HEK293 (cell line): Measurements from ENCODE around the gene TBC1D8.

ENCODE experiments used
- CTCF ChIA-PET: fragments of 350-600 bp; formaldehyde crosslinking; extraction: SDS; loops from one replicate; lab custom pipeline; 2021; ENCODE audit warnings: antibody characterized with exemption; lab: Yijun Ruan, JAX
- POLR2A ChIA-PET: fragments of 300-600 bp; formaldehyde crosslinking; extraction: SDS; loops from one replicate; lab custom pipeline; 2020; ENCODE audit warnings: antibody characterized with exemption, inconsistent platforms; lab: Yijun Ruan, JAX
- H3K27ac ChIP-seq: fragments of 200-500 bp; sonication (Bioruptor generic); 2 replicates; pipeline ENCODE4 v1.5.1; 2014; ENCODE audit warnings: low read depth, low read length, control low read depth, inconsistent platforms; ENCODE audit errors: extremely low read depth
- H3K36me3 ChIP-seq, 2 experiments: fragments of 200-500 bp in 1 of 2; sonication (Bioruptor generic) in 1 of 2; 1 replicate in 1 of 2; 2 replicates in 1 of 2; pipeline ENCODE4 v1.5.1; 2014 to 2017; ENCODE audit warnings: inconsistent platforms in 2 of 2, low read length in 2 of 2; ENCODE audit not compliant: control insufficient read depth in 2 of 2, insufficient read depth in 1 of 2
- H3K4me1 ChIP-seq: fragments of 200-500 bp; sonication (Bioruptor generic); 2 replicates; pipeline ENCODE4 v1.5.1; 2014; ENCODE audit warnings: mild to moderate bottlenecking, low read length, inconsistent platforms; ENCODE audit not compliant: control insufficient read depth, insufficient read depth
- H3K4me3 ChIP-seq: 2 replicates; pipeline ENCODE4 v1.5.1; 2011; ENCODE audit warnings: low read depth, mild to moderate bottlenecking, control low read depth, low read length, moderate library complexity
- H3K9me3 ChIP-seq: fragments of 200-500 bp; sonication (Bioruptor generic); 2 replicates; pipeline ENCODE4 v1.5.1; 2014; ENCODE audit warnings: low read depth, low read length, inconsistent platforms; ENCODE audit not compliant: control insufficient read depth, insufficient read depth
- MYNN ChIP-seq: fragments of 450-650 bp; formaldehyde crosslinking; IDR thresholded peaks from 2 replicates; pipeline ENCODE4 v1.5.1; 2016; ENCODE audit warnings: missing biosample characterization, missing genetic modification characterization, borderline replicate concordance
- MZF1 ChIP-seq: fragments of 450-650 bp; formaldehyde crosslinking; IDR thresholded peaks from 2 replicates; pipeline ENCODE4 v1.5.1; 2017; ENCODE audit warnings: missing biosample characterization, missing genetic modification characterization, borderline replicate concordance
- PRDM6 ChIP-seq: fragments of 450-650 bp; formaldehyde crosslinking; IDR thresholded peaks from 2 replicates; pipeline ENCODE4 v1.5.1; 2017; ENCODE audit warnings: missing biosample characterization, missing genetic modification characterization
- SP3 ChIP-seq: fragments of 450-650 bp; formaldehyde crosslinking; IDR thresholded peaks from 2 replicates; pipeline ENCODE4 v1.5.1; 2016; ENCODE audit warnings: missing biosample characterization, missing genetic modification characterization
- WT1 ChIP-seq: fragments of 450-650 bp; formaldehyde crosslinking; IDR thresholded peaks from 2 replicates; pipeline ENCODE4 v1.5.1; 2016; ENCODE audit warnings: missing biosample characterization, missing genetic modification characterization
- ZBTB21 ChIP-seq: fragments of 450-650 bp; formaldehyde crosslinking; IDR thresholded peaks from 2 replicates; pipeline ENCODE4 v1.5.1; 2017; ENCODE audit warnings: missing biosample characterization, missing genetic modification characterization
- ZBTB44 ChIP-seq: fragments of 450-650 bp; IDR thresholded peaks from 2 replicates; pipeline ENCODE4 v1.5.1; 2018; ENCODE audit warnings: missing biosample characterization, mild to moderate bottlenecking, missing genetic modification characterization
- ZNF114 ChIP-seq: fragments of 450-650 bp; formaldehyde crosslinking; IDR thresholded peaks from 2 replicates; pipeline ENCODE4 v1.5.0; 2017; ENCODE audit warnings: missing biosample characterization, missing genetic modification characterization
- ZNF157 ChIP-seq: fragments of 450-650 bp; formaldehyde crosslinking; IDR thresholded peaks from 2 replicates; pipeline ENCODE4 v1.5.1; 2016; ENCODE audit warnings: missing biosample characterization, missing genetic modification characterization
- ZNF202 ChIP-seq: fragments of 450-650 bp; formaldehyde crosslinking; IDR thresholded peaks from 2 replicates; pipeline ENCODE4 v1.5.1; 2016; ENCODE audit warnings: missing biosample characterization, missing genetic modification characterization, borderline replicate concordance
- ZNF211 ChIP-seq: fragments of 450-650 bp; formaldehyde crosslinking; IDR thresholded peaks from 2 replicates; pipeline ENCODE4 v1.5.1; 2016; ENCODE audit warnings: low read depth, missing biosample characterization, missing genetic modification characterization
- ZNF335 ChIP-seq: fragments of 450-650 bp; formaldehyde crosslinking; conservative IDR thresholded peaks from 2 replicates; pipeline ENCODE4 v1.5.1; 2016; ENCODE audit warnings: missing biosample characterization, missing genetic modification characterization
- ZNF37A ChIP-seq: fragments of 450-650 bp; IDR thresholded peaks from 2 replicates; pipeline ENCODE4 v1.5.1; 2018; ENCODE audit warnings: missing biosample characterization, missing genetic modification characterization
- ZNF501 ChIP-seq: fragments of 450-650 bp; formaldehyde crosslinking; IDR thresholded peaks from 2 replicates; pipeline ENCODE4 v1.5.1; 2016; ENCODE audit warnings: missing biosample characterization, missing genetic modification characterization
- ZNF555 ChIP-seq: fragments of 450-650 bp; formaldehyde crosslinking; conservative IDR thresholded peaks from 2 replicates; pipeline ENCODE4 v1.5.1; 2017; ENCODE audit warnings: missing biosample characterization, mild to moderate bottlenecking, missing genetic modification characterization, inconsistent platforms
- ZNF626 ChIP-seq: fragments of 450-650 bp; sonication (Bioruptor Pico); formaldehyde crosslinking; IDR thresholded peaks from 2 replicates; pipeline ENCODE4 v1.5.1; 2018; ENCODE audit warnings: missing biosample characterization, missing genetic modification characterization, inconsistent platforms
- ZNF664 ChIP-seq: fragments of 450-650 bp; formaldehyde crosslinking; IDR thresholded peaks from 2 replicates; pipeline ENCODE4 v1.5.1; 2016; ENCODE audit warnings: missing biosample characterization, missing genetic modification characterization
- ZNF692 ChIP-seq: fragments of 450-650 bp; formaldehyde crosslinking; IDR thresholded peaks from 2 replicates; pipeline ENCODE4 v1.5.1; 2016; ENCODE audit warnings: missing biosample characterization, missing genetic modification characterization
- ZNF704 ChIP-seq: fragments of 450-650 bp; formaldehyde crosslinking; IDR thresholded peaks from 2 replicates; pipeline ENCODE4 v1.5.1; 2016; ENCODE audit warnings: missing biosample characterization, missing genetic modification characterization
- ZNF707 ChIP-seq: fragments of 450-650 bp; formaldehyde crosslinking; IDR thresholded peaks from 2 replicates; pipeline ENCODE4 v1.5.1; 2016; ENCODE audit warnings: missing biosample characterization, missing genetic modification characterization
- ZNF747 ChIP-seq: fragments of 450-650 bp; formaldehyde crosslinking; IDR thresholded peaks from 2 replicates; pipeline ENCODE4 v1.5.1; 2016; ENCODE audit warnings: missing biosample characterization, missing genetic modification characterization
- ZNF776 ChIP-seq: fragments of 450-650 bp; formaldehyde crosslinking; IDR thresholded peaks from 2 replicates; pipeline ENCODE4 v1.5.0; 2017; ENCODE audit warnings: missing biosample characterization, missing genetic modification characterization, borderline replicate concordance
- ZSCAN18 ChIP-seq: fragments of 450-650 bp; formaldehyde crosslinking; IDR thresholded peaks from 2 replicates; pipeline ENCODE4 v1.5.1; 2016; ENCODE audit warnings: missing biosample characterization, missing genetic modification characterization

TBC1D8 gene

GRCh38 chr2:101140978-101141655 lies 10.1 kb downstream of the TBC1D8 start:
- CTCF ChIA-PET: interaction anchor here (0.7 to 2.2 kb wide), 4 partner anchors 9 to 104 kb away, joined by 3 to 6 read pairs (median 4); no protein-coding TSS in a partner anchor
- H3K4me1 ChIP-seq: peaks cover 11% of the 10 kb centered on the region
- TF ChIP-seq ZSCAN18 (tag by site-specific recombination) (no peak), ZNF555 (tag by site-specific recombination) (no peak), PRDM6 (0 out of 2 replicates have a peak, but pooled peaks have one; percentile 43)
- TF ChIP-seq, all 188 proteins: peak for 1
- H3K36me3 ChIP-seq: no peaks in the 10 kb centered on the region
- H3K9me3 ChIP-seq: peaks cover 2% of the 10 kb centered on the region; the same call in 1 of the 2 replicates
- no peak overlapping the region for H3K27ac ChIP-seq
- H3K4me3 ChIP-seq: no peak overlapping the region
- POLR2A ChIA-PET: interaction anchor here (1.0 to 2.6 kb wide), 2 partner anchors 10 to 112 kb away, joined by 3 to 10 read pairs; partner anchors contain the start of gene TBC1D8

- H3K4me1 ChIP-seq: peaks cover 7% of the 10 kb centered on the region
- no peaks in the 10 kb centered on the region for H3K36me3 ChIP-seq
- no peak for TF ChIP-seq WT1 (tag by site-specific recombination)
- TF ChIP-seq ZNF664 (tag by site-specific recombination): no peak
- TF ChIP-seq ZNF692 (tag by site-specific recombination): no peak
- no peak for TF ChIP-seq ZNF202 (tag by site-specific recombination)
- TF ChIP-seq SP3: no peak
- no peak for TF ChIP-seq ZBTB44 (tag by site-specific recombination)
- no peak for TF ChIP-seq ZNF335 (tag by site-specific recombination)
- no peak for TF ChIP-seq ZNF747 (tag by site-specific recombination)
- TF ChIP-seq ZNF776 (tag by site-specific recombination): no peak
- TF ChIP-seq ZNF157 (tag by site-specific recombination): no peak
- no peak for TF ChIP-seq ZNF707 (tag by site-specific recombination)
- no peak for TF ChIP-seq ZNF37A (tag by site-specific recombination)
- no peak for TF ChIP-seq ZNF704 (tag by site-specific recombination)
- TF ChIP-seq ZNF501 (tag by site-specific recombination): no peak
- TF ChIP-seq ZNF626: no peak
- no peak for TF ChIP-seq ZNF114 (tag by site-specific recombination)
- no peak for TF ChIP-seq ZNF211
- no peak for TF ChIP-seq MYNN
- TF ChIP-seq ZBTB21 (tag by site-specific recombination): no peak
- TF ChIP-seq MZF1: no peak
- TF ChIP-seq, all 188 proteins: peak for 0
- Histone ChIP-seq H3K27ac (no peak overlapping the region), H3K9me3 (peaks cover 2% of the 10 kb centered on the region; the same call in 1 of the 2 replicates), H3K4me3 (no peak overlapping the region)
- ChIA-PET POLR2A (interaction anchor here (1.0 to 2.6 kb wide), 2 partner anchors 11 to 113 kb away, joined by 3 to 10 read pairs; partner anchors contain the start of gene TBC1D8), CTCF (interaction anchor here (0.6 to 2.2 kb wide), 3 partner anchors 8 to 103 kb away, joined by 3 to 6 read pairs (median 4); no protein-coding TSS in a partner anchor)
Measured at GRCh38 chr2:101140237-101140636, 10.9 kb downstream of the TBC1D8 start.
